ENCODE data around the gene FAM53B. TPM values are rescaled to one million over a fixed set of nuclear protein-coding genes. Genes with fewer than 3 reads are reported as not detected.

Gene FAM53B
- polyA plus RNA-seq, 1 donor from 2014 or later = 48.9 TPM

DNA sequence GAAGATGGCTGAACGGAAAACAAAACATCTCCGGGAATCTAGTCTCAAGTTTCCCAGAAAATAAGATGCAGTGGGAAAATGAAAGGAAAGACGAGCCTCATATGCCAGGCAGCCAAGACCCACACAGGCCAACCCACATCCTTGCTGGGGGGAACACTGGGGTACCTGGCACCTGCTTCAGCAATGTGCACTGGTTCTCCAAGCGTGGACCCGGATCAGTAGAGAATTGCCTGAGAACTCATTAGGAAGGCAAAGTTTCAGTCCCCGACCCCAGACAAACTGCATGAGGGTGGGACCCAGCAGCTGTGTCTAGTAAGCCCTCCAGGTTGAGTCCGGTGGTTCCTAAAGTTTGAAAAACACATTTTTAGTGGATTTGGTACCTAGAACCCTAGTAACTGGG lies 18.4 kb downstream of the FAM53B start:
- Mint-ChIP-seq H3K27me3 (no peaks in the 10 kb centered on the region), H3K4me3 (peak overlapping the region in 2 of 4 donors; percentile 12 to 89), H3K36me3 (peaks cover 2% of the 10 kb centered on the region), H3K27ac (peak overlapping the region; percentile 88 to 98 (median 98)), H3K9me3 (no peaks in the 10 kb centered on the region), H3K4me1 (peaks cover 60 to 82% (median 75%) of the 10 kb centered on the region in 3 donors)

DNA sequence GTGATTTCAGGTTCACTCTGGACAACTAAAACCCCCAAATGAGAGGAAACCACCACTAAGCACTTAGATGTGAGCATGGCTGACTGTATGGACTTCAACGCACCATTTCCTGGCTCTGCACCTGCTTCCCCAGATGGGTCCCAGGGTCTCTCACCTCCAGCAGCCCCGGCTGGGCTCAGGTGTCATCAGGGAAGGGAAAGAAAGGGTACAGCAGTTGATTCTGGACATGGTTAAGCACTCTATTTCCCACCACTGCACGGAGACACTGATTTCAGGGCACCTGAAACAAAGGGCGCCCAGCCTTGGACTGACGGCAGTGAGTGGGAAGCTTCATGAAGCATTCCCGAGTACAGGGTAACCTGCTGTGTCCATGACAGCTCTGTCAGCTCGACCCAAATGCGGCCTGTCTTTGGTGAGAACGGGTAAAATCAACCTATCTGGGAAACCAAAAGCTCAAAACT lies 19.0 kb downstream of the FAM53B start:
- H3K4me1 Mint-ChIP-seq = peaks cover 60 to 84% (median 75%) of the 10 kb centered on the region in 3 donors
- no peaks in the 10 kb centered on the region for H3K27me3 Mint-ChIP-seq
- peak overlapping the region; percentile 88 to 98 (median 98) for H3K27ac Mint-ChIP-seq
- H3K9me3 Mint-ChIP-seq = no peaks in the 10 kb centered on the region
- peaks cover 2% of the 10 kb centered on the region for H3K36me3 Mint-ChIP-seq
- H3K4me3 Mint-ChIP-seq = peak overlapping the region in 3 of 4 donors; percentile 83 to 89 (median 83)

DNA sequence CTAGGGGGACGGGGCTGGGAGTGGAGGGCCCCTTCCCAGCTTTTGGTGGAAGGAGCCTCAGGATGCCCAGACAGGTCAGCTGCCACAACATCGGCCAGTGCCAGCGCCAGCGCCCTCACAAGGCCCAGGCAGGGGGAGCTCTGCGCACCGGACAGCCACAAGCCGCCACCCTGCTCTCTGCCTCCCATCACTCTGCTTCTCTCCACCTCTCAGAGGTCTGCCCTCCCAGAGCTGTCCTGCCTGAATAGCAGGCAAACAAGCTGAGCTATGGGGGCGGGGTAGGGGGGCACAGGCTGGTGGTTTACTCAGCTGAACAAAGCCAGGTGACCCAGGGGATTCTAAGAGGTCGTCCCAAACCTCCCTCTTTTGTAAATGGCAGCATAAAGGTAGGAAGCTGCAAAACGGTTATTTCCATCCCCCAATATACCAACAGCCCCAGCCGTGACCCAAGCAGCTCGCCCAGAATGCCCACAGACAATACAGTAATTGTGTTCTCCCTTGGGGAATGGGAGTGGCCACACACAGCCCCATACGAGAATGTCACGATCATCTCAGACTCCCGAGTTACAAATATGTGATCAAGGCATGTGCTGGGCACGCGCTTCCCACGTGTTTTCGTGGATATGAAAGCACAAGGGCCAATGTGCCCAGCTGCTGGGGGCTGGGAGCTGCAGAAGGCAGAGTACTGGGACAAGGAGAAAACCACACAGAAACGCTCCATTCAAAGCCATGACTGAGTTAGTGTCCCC lies 19.7 kb downstream of the FAM53B start:
- no peaks in the 10 kb centered on the region for H3K9me3 Mint-ChIP-seq
- H3K4me3 Mint-ChIP-seq = peak overlapping the region; percentile 9 to 89 (median 86)
- peak overlapping the region; percentile 88 to 98 (median 98) for H3K27ac Mint-ChIP-seq
- H3K36me3 Mint-ChIP-seq = peaks cover 2% of the 10 kb centered on the region
- H3K27me3 Mint-ChIP-seq = no peaks in the 10 kb centered on the region
- H3K4me1 Mint-ChIP-seq = peaks cover 58 to 82% (median 75%) of the 10 kb centered on the region in 3 donors

DNA sequence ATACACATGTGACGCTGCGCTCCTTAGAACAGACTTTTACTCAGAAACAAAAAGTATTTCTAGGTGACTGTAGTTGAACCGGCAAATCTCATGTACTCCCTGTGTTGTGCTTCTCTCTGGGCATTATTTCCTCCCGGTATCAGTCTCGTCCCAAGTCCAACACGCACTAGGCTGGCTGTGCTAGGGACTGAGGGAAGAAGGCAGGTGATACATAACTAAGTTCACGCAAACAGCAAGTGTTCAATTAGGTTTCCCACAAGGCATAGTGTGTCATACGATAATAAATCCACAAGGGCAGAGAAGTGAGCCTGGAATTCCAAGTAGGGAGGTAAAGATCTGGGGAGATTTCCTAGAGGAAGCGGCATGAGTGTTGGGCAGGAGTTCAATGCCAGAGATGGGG lies 20.4 kb downstream of the FAM53B start:
- Mint-ChIP-seq H3K4me1 (peaks cover 58 to 81% (median 76%) of the 10 kb centered on the region in 3 donors), H3K27me3 (no peaks in the 10 kb centered on the region)

DNA sequence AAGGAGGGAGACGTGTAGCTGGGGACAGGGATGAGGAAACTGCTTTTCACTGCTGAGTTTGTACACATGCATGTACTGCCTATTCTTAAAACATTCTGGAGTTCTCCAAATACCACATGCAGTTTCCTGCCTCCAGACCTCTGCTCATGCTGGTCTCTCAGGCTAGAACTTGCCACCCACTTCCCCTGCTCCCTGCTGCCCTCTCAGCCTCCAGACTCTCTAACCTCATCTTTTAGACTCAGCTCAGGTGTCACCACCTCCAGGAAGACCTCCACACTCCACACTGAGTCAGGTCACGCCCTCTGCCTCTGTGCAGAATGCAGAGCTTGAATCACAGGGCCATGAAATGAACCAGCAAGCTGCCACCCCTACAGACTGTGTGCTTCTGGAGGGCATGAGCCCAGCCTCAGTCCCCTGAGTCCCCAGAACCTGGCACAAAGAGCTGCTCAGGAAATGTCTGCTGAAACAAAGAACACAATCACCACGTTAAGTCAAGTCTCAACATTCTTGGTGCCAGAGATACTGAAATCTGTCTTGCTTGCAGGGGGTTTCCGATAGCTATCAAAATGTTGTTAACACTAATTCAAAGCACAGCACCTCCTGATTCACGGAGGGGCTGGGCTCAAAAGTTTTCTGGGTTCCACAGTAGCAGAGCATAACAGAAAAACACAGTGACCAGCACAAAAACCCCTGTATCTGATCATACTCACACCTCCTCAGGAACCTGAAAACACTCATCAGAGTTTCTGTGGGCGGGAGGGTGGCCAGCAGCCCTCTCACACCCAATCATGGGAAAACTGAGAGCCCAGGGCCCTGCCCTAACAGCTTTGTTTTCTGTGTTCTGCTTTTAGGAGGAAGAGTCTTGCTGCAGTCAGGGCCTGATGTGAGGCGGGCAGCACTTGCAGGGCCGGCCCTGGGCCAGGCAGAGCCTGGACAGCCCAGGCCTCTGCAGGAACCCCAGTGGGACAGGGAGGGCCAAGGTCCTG lies 21.1 kb downstream of the FAM53B start:
- peak overlapping the region; percentile 88 to 98 (median 98) for H3K27ac Mint-ChIP-seq
- H3K9me3 Mint-ChIP-seq = no peaks in the 10 kb centered on the region
- H3K4me1 Mint-ChIP-seq = peaks cover 55 to 80% (median 74%) of the 10 kb centered on the region in 3 donors
- H3K36me3 Mint-ChIP-seq = no peaks in the 10 kb centered on the region
- H3K27me3 Mint-ChIP-seq = no peaks in the 10 kb centered on the region
- peak overlapping the region; percentile 68 to 89 (median 86) for H3K4me3 Mint-ChIP-seq

More for the DNA sequence above, 20.4 kb downstream of the FAM53B start:
- Mint-ChIP-seq H3K4me3 (peak overlapping the region; percentile 68 to 89 (median 86)), H3K36me3 (no peaks in the 10 kb centered on the region), H3K27ac (peak overlapping the region; percentile 88 to 98 (median 98)), H3K9me3 (no peaks in the 10 kb centered on the region)

DNA sequence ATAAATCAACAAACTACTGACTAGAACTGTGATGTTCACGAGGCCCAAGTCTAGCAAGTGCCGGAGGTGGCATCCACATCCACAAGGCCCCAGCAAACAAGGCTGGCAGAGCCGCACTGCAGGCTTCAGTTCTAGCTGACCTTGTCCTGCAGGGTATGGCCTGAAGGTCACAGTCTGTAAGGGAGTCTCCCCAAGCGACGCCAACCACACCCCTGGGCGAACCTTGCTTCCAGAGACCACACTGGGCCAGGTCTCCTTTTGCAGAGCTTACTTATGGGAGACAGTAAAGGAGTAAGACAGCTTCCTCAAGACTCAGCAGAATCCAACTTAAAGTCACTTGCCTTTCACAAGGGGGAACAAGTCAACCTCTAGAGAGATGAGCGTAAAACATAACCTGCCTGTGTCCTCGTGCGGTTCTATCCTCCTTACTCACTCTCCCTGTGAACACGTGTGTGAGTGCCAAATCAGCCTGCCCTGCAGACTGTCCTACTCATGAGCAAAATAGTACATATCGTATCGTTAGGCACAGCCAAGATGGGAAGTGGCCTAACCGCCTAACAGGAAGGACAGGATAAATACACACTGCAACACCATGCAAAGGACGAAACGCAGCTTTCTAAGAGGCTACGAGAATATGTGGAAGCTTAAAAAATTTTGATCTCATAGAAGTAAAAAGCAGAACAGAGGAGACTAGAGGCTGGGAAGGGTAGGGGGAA lies 22.7 kb downstream of the FAM53B start:
- Mint-ChIP-seq H3K4me3 (peak overlapping the region in 3 of 4 donors; percentile 71 to 84 (median 83)), H3K27ac (peak overlapping the region; percentile 88 to 98 (median 98)), H3K4me1 (peaks cover 59 to 84% (median 78%) of the 10 kb centered on the region in 3 donors), H3K27me3 (no peaks in the 10 kb centered on the region), H3K36me3 (peaks cover 1% of the 10 kb centered on the region), H3K9me3 (no peaks in the 10 kb centered on the region)

DNA sequence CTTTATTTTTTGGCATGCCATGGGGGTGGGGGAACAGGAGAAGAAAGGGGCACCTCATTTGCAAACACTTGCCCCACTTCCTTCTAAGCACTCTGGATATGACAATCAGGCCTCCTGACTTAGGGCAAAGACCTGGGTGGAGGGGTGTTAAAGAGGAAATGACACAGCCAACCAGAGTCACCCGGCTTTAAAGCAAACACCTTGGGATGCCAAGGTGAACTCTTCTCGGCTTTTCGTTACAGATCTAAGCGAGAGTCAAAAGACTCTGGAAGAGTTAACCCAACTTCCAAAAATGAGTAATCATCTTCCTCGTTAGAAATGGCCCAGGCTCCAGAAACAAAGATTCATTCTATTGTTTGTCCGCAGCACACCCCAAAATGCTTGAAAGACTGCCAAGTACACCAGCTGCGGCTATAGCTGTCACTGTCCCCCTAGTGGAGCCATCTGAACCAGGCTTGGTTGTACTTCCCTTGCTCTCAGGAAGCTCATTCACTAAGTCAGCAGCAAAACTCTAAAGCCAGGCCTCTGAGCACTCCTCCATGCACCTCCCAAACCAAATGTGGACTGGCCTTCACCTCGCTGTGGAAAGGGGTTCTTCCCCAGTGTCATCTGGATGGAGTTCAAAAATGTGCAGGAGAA lies 24.8 kb downstream of the FAM53B start:
- H3K36me3 Mint-ChIP-seq = peaks cover 2% of the 10 kb centered on the region
- no peaks in the 10 kb centered on the region for H3K27me3 Mint-ChIP-seq
- H3K27ac Mint-ChIP-seq = peak overlapping the region; percentile 88 to 98 (median 98)
- H3K9me3 Mint-ChIP-seq = no peaks in the 10 kb centered on the region
- H3K4me3 Mint-ChIP-seq = peak overlapping the region; percentile 65 to 92 (median 82)
- peaks cover 61 to 85% (median 77%) of the 10 kb centered on the region in 3 donors for H3K4me1 Mint-ChIP-seq

DNA sequence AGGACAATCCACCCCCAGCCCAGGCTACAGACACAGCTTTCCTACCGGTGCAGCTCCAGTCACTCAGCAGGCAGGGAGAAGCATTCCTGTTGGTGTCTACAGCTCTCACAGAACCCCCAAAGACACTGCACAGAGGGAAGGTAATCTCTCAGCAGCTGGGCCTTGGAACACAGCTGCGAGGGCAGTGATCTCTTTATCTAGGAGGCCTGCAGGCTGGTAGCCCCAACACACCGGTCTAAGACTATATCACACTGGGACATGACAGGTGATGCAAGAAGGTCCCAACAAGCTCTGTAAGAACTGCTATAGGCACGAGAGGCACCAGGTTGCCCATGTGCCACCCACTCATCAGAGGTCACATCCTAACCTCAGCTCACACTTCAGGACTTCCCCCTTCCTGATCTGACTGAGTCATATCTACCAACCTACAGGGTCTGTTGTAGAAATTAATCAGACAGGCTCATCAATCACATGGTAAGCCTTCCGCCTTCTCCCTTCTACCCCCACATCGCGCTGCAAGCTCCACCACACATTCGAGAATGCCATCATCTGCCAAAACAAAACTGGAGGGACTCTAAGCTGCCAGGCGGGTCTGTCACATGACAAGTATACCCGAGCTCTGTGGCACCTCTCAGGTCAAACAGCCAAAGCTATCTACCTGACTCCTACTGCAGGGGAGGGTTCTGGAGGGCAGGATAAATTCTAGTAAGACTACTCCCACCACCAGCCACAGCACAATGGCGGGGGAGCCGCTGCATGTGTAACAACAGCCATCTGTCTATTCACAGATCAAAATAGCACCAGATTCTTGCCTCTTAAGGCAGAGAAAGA lies 26.1 kb downstream of the FAM53B start:
- no peaks in the 10 kb centered on the region for H3K9me3 Mint-ChIP-seq
- peak overlapping the region; percentile 18 to 92 (median 66) for H3K4me3 Mint-ChIP-seq
- H3K27me3 Mint-ChIP-seq = no peaks in the 10 kb centered on the region
- H3K27ac Mint-ChIP-seq = peak overlapping the region; percentile 88 to 98 (median 98)
- peaks cover 2% of the 10 kb centered on the region for H3K36me3 Mint-ChIP-seq
- H3K4me1 Mint-ChIP-seq = peaks cover 61 to 84% (median 76%) of the 10 kb centered on the region in 3 donors

DNA sequence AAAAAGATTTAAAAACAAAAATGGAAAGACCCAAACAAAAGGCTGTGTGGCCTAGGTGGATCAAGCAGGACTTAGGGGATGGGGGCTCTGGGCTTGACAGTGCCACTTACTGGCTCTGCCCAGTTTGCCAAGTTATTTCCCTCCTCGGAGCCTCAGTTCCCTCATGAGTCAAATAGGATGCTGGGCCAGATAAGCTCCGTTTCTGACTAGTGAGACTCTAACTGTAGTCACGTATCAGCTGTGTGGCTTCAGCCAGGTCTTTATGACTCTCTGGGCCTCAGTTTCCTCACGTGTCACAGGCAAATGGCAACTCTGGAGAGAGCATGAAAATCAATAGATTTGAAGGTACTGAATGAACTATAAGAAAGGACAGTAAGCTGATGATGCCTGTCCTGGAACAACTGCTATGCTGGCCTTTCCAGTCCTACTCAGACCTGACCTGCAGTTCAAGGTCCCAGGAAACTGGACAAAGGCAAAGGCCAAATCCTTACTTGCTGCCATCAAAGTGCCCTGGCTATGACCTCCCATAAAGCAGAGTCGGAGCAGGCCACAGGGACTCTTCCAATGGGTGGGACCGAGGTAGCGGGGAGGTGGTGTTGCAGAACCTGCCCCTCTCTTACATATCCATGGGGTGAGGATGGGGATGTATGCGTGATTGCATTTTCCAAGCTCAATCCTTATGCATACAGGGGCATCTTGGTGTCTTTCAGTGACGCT lies 27.0 kb downstream of the FAM53B start:
- Mint-ChIP-seq H3K4me1 (peaks cover 53 to 83% (median 75%) of the 10 kb centered on the region in 3 donors), H3K4me3 (peak overlapping the region in 3 of 4 donors; percentile 18 to 75 (median 65))

DNA sequence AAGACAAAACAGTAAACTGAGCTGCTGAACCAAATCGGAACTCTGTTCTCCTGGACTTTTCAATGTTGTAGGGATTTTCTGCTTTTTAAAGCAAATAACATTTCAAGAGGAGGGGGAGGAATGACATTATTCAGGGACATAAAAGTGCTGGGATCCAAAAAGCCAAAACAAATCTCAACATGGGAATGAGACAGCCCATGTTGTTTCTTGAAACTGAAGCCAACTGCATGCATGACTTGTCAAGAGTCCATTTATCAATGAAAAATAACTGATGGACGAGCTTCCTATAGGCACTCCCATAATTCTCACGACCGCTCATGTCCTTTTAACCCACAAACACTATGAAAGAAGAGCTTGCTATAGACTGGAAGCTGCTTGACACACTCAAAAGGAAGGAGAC lies 27.8 kb downstream of the FAM53B start:
- H3K27me3 Mint-ChIP-seq = no peaks in the 10 kb centered on the region
- peak overlapping the region in 3 of 4 donors; percentile 53 to 75 (median 65) for H3K4me3 Mint-ChIP-seq
- peaks cover 47 to 76% (median 69%) of the 10 kb centered on the region in 3 donors for H3K4me1 Mint-ChIP-seq
- no peaks in the 10 kb centered on the region for H3K9me3 Mint-ChIP-seq
- peaks cover 2% of the 10 kb centered on the region for H3K36me3 Mint-ChIP-seq
- H3K27ac Mint-ChIP-seq = peak overlapping the region; percentile 88 to 98 (median 98)

More for the DNA sequence above, 27.0 kb downstream of the FAM53B start:
- Mint-ChIP-seq H3K36me3 (peaks cover 2% of the 10 kb centered on the region), H3K27ac (peak overlapping the region; percentile 88 to 98 (median 98)), H3K27me3 (no peaks in the 10 kb centered on the region), H3K9me3 (no peaks in the 10 kb centered on the region)

DNA sequence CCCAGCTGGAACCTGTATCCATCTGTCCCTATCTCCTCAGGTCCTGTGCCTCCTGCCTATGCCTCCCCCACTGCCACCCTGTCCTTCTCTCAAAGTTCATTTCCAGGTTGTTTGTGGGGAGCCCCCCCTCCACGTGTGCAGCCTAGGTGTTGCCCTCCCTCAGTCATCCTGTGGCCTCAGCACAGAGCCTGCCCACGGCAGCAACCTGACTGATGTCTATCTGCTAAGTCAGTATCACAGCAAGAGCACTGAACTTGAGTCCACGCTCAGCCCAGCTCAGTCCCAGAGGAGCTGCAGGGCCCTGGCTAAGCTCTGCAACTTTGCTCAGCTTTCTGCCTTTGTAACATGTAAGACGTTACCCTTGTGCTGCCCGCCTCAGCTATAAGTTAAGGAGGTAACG lies 28.7 kb downstream of the FAM53B start:
- Mint-ChIP-seq H3K4me3 (peak overlapping the region in 2 of 4 donors; percentile 56 to 65), H3K36me3 (peaks cover 2% of the 10 kb centered on the region), H3K27ac (peak overlapping the region in 2 of 3 donors; percentile 88 to 98), H3K4me1 (peaks cover 56 to 77% (median 73%) of the 10 kb centered on the region in 3 donors), H3K27me3 (no peaks in the 10 kb centered on the region), H3K9me3 (no peaks in the 10 kb centered on the region)

DNA sequence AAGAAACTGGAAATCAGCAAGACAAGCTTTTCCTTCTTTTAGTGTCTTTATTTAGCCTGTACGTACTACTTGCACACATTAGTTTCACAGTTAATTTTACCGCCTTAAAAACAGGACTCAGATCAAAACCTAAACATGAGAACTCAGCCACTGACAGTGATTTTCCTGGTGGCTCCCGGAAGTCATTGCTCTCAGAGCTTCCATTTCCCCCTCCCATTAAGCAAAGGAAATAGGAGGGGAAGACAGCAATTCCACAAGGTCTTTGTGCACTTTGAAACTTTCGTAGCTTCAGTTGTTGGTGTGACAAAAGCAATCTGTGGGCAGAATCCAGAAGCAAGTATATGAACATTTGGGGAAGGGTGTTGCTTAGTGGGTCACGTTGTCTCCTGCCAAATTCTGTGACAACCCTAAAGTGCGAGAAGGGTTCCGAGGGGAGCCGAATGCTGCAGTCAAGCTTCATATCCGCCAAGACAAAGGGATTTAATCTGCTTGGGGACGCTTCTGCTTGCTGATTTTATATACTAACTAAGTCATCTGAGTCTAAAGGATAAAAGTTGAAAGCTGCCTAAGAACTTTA lies 30.4 kb downstream of the FAM53B start:
- Mint-ChIP-seq H3K4me3 (peak overlapping the region in 2 of 4 donors; percentile 18 to 71), H3K4me1 (peaks cover 63 to 83% (median 77%) of the 10 kb centered on the region in 3 donors), H3K36me3 (peaks cover 2% of the 10 kb centered on the region), H3K9me3 (no peaks in the 10 kb centered on the region), H3K27me3 (no peaks in the 10 kb centered on the region), H3K27ac (peak overlapping the region; percentile 70 to 88 (median 81))
